ENCODE measurements around the gene TENM4. TPM values are rescaled to one million over a fixed set of nuclear protein-coding genes. Genes with fewer than 3 reads are reported as not detected.

Gene TENM4
- total RNA-seq, 4 donors from 2014 or later, result 0.88 to 61.5 (median 4.0) TPM

DNA sequence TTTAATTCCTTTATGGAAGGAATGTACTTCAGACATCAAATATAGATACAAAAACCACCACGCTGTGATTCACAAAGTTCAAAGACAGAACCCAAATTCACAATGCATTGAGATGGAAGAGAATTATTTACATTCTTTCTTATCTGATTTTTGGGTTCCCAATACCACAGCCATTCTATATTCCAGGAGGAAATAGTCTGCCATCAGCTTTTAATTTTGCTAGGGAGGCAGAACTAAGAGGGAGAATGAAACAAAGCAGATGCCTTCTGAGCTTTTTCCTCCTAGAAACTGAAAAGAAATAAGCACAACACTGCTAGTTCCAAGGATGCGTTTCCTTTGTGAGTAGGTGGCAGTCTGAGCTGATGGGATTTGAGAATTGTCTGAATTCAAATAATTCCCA, 583.1 kb downstream of the TENM4 start:
- intact Hi-C loops (cut with DNase I; ENCODE audit: low total_unique reads), result no loop called here
- Histone ChIP-seq H3K27ac (peak overlapping the region in 1 of 2 donors; percentile 44), H3K27me3 (no peaks in the 10 kb centered on the region), H3K4me3 (no peak overlapping the region), H3K4me1 (no peaks in the 10 kb centered on the region), H3K9me3 (no peaks in the 10 kb centered on the region), H3K36me3 (no peaks in the 10 kb centered on the region)
- TF ChIP-seq POLR2A (IDR thresholded peaks at IDR 0.05) (no peak), CTCF (IDR thresholded peaks at IDR 0.05) (no peak)
- DNase-seq, result no peak

DNA sequence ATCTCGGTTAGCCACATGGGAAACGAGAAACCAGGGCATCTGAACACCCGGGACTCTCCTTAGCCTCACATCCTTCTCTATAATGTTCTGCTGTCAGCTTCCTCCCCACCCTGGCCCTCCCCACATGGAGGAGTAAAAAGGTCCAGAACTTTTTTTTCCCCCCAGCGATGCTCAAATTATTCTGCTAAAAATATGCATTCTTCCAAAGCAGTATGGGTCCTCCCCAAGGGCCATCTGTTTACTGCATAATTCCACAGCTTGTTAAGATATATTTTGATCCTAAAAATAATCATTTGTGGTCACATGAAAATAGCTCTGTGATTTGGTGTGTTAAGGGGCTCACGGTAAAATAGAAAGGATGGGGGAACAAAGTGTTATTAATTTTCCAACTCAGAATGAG, 584.6 kb downstream of the TENM4 start:
- H3K4me1 ChIP-seq, result no peaks in the 10 kb centered on the region
- H3K27me3 ChIP-seq, result no peaks in the 10 kb centered on the region
- peak overlapping the region in 1 of 2 donors; percentile 44 for H3K27ac ChIP-seq
- TF ChIP-seq CTCF (IDR thresholded peaks at IDR 0.05) (no peak), POLR2A (IDR thresholded peaks at IDR 0.05) (no peak)
- intact Hi-C loops (cut with DNase I; ENCODE audit: low total_unique reads), result no loop called here
- no peaks in the 10 kb centered on the region for H3K9me3 ChIP-seq
- no peaks in the 10 kb centered on the region for H3K36me3 ChIP-seq
- no peak overlapping the region for H3K4me3 ChIP-seq
- DNase-seq, result no peak

DNA sequence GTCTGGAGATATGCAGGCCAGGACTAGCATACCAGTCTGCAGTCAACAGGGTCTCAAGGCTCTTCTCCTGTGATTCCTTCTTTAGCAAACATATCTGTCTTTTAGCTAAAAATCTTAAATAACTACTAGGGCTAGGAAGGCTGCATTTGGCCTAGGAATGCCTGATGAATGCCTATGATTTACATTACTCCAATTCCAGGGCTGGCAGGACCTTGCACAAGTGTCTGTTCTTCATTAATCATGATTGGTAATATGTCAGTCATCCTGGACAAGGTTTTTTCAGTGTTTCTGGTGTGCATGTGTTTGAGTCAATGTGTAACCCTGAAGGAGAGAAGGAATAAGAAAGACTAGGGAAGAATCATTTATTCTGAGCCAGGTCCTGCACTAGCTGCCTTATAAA, 585.7 kb downstream of the TENM4 start:
- Histone ChIP-seq H3K36me3 (no peaks in the 10 kb centered on the region), H3K9me3 (no peaks in the 10 kb centered on the region), H3K27me3 (no peaks in the 10 kb centered on the region), H3K4me1 (no peaks in the 10 kb centered on the region), H3K27ac (no peak overlapping the region), H3K4me3 (no peak overlapping the region)
- intact Hi-C loops (cut with DNase I; ENCODE audit: low total_unique reads), result no loop called here
- TF ChIP-seq POLR2A (IDR thresholded peaks at IDR 0.05) (no peak), CTCF (IDR thresholded peaks at IDR 0.05) (no peak)
- no peak for DNase-seq

GRCh38 chr11:78853521-78853920, 587.3 kb downstream of the TENM4 start:
- H3K27me3 ChIP-seq, result no peaks in the 10 kb centered on the region
- intact Hi-C loops (cut with DNase I; ENCODE audit: low total_unique reads), result no loop called here
- no peak overlapping the region for H3K27ac ChIP-seq
- no peaks in the 10 kb centered on the region for H3K9me3 ChIP-seq
- no peak for DNase-seq
- TF ChIP-seq POLR2A (IDR thresholded peaks at IDR 0.05) (no peak), CTCF (IDR thresholded peaks at IDR 0.05) (no peak)
- H3K36me3 ChIP-seq, result no peaks in the 10 kb centered on the region
- H3K4me1 ChIP-seq, result no peaks in the 10 kb centered on the region
- H3K4me3 ChIP-seq, result no peak overlapping the region

- intact Hi-C loops (cut with DNase I; ENCODE audit: low total_unique reads), result no loop called here
- H3K27ac ChIP-seq, result no peak overlapping the region
These were observed 588.8 kb downstream of the TENM4 start for GRCh38 chr11:78851878-78852586.

More at GRCh38 chr11:78851878-78852586, 588.8 kb downstream of the TENM4 start:
- no peaks in the 10 kb centered on the region for H3K4me1 ChIP-seq
- no peaks in the 10 kb centered on the region for H3K36me3 ChIP-seq
- no peaks in the 10 kb centered on the region for H3K9me3 ChIP-seq
- TF ChIP-seq CTCF (IDR thresholded peaks at IDR 0.05) (no peak), POLR2A (IDR thresholded peaks at IDR 0.05) (no peak)
- no peak for DNase-seq
- H3K4me3 ChIP-seq, result no peak overlapping the region
- H3K27me3 ChIP-seq, result no peaks in the 10 kb centered on the region

Measured in uterus (tissue), 4 donors.